Prostate gland (tissue), 2 donors: Measurements from ENCODE around the gene CTNNBL1.

Experiments used
- CTCF ChIP-seq, 4 experiments: fragments of 200-600 bp in 2 of 4; fragments of 450-650 bp in 2 of 4; sonication (generic) in 2 of 4; IDR thresholded peaks; 1 replicate in 3 of 4; 2 replicates in 1 of 4; pipeline ENCODE4 v1.5.1; 2016 to 2019; ENCODE audit warnings: antibody characterized with exemption in 4 of 4, mild to moderate bottlenecking in 2 of 4, moderate library complexity in 2 of 4
- POLR2A ChIP-seq: fragments of 450-650 bp; IDR thresholded peaks from one replicate; pipeline ENCODE4 v1.6.1; 2016; ENCODE audit warnings: antibody characterized with exemption, mild to moderate bottlenecking
- POLR2AphosphoS5 ChIP-seq: sonication (generic); formaldehyde crosslinking; IDR thresholded peaks from one replicate; pipeline ENCODE4 v1.6.1; 2017; ENCODE audit warnings: antibody characterized with exemption

- TF ChIP-seq CTCF (IDR thresholded peaks at IDR 0.05) (no peak), POLR2AphosphoS5 (no peak), POLR2A (no peak)
Measured at GRCh38 chr20:37764333-37764935, 70.6 kb downstream of the CTNNBL1 start.
